Stimulated activated naive CD4-positive, alpha-beta T cell treated with Interleukin-2 at 50 U/mL for 16 hours (primary cell): ENCODE measurements around the gene TRIP13.
"Not testable (repeated sequence)": the region's sequence is repeated elsewhere in the genome, so short reads cannot be mapped to it uniquely, and the experiment has no call there.

Experiments
- DNase-seq: peaks from one replicate; lab custom pipeline; 2025; lab: John Stamatoyannopoulos, UW

The TRIP13 gene

DNA sequence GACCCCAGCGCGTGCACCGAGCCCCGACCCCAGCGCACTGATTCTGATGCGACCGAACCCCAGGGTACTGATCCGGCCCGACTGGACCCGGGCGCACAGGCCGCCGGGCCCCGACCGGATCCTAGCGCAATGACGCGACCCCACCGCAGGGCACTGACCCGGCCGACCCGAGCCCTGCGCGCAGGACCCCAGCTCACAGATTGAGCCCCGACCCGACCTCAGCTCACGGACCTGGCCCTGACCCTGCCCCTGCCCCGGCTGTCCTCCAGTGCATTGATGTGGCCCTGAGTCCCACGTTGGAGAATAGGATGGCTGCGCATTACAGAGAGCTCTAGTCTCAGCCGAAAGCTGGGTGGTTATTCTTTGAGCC lies 438 bp downstream of the TRIP13 start:
- no peak for DNase-seq

DNA sequence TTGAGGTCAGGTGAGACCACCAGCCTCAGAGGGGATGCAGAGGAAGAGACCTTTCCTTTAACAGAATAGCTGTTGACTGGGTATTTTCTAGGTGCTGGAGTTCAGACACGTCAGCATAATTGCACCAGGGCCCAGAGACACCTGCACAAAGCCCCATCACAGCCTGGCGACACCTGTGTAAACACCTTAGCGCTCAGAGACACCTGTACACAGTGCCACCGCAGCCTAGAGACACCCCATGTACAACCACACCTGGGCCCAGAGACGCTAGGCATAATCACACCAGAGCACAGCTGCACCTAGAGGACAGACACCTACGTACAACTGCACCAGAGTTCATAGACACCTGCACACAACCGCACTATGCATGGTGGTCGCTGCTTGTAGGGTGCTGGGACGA lies 1.0 kb downstream of the TRIP13 start:
- no peak for DNase-seq

DNA sequence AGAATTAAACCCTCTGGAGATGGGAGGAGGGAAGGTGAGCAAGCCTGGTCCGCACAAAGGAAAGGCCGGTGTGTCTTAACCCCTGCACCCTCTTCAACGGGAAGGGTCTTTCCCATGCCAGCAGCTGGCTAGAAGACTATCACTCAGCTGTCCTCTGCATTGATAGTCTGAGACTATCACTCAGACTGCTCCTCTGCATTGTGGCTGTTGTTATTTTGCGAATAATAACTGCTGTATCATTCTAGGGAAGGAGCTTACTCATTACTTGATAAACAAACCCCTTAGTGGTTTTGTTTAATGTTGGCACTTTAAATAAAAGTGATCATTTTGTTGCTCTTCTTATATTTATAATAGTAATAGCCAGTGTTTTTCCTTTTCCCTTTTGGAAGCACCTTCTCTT lies 8.1 kb downstream of the TRIP13 start:
- DNase-seq, result no peak

DNA sequence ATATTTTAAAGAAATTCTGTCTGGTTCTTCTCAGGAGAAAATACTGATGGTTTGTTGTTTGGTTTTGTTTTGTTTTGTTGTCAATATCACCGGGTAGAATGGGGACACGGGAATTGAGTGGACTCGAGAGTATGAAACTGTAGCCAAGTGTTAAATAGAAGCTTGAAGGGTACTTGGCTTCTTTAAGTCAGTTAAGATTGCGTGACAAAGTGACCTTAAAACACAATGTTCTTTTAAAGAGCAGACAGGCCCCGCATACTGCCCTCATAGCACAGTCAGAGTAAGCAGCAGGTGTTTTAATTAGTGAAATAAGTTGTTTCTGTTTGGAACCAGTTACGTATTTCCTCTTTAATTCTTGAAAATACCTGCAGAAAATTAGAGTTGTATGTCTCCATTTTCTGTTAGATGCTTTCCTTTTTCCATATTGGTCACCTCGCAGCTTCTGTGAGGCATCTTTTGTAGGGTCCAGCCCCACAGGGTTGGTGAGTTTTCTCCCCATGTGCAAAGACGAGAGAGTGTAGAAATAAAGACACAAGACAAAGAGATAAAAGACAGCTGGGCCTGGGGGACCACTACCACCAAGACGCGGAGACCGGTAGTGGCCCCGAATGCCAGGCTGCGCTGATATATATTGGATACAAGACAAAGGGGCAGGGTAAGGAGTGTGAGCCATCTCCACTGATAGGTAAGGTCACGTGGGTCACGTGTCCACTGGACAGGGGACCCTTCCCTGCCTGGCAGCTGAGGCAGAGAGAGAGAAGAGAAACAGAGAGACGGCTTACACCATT lies 9.6 kb downstream of the TRIP13 start:
- no peak for DNase-seq

DNA sequence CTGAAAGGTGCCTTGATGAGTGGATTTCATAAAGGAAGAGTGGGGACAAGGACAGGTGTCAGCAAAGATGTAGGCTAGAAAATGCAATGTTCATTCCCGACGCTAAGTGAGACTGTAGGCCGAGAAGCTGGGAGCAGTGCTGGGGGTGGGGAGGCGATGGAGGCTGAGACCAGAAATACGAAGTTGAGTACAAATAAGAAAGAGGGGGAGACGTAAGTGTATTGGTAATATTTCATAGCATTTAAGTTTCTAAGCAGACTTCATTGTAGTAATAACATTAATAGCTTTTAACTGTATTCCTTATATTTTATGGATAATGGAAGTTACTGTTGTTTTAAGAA lies 11.0 kb downstream of the TRIP13 start:
- no peak for DNase-seq

DNA sequence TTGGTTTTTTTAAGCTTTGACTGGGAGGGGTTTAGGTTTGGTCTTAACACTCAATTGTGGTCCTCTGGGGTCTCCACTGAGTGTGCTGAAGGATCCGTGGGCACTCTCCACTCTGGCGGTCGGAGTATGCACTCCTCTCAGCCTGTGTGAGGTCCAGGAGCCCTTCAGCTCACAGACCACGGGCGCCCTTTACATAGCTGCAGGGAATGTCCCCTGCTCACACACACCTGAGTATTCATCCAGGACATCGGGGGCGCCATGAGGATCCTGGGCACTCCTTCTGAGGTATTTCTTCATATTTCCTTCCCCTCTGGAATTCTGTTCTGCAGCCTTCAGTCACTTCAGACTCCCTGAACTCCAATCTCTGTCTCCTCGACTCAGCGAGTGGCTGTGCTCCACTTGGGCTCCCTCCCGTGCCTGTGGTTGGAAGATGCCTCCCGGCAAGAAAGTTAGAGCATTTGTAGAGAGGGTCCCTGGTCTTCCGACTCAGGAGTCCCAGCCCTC lies 12.5 kb downstream of the TRIP13 start:
- no peak for DNase-seq

DNA sequence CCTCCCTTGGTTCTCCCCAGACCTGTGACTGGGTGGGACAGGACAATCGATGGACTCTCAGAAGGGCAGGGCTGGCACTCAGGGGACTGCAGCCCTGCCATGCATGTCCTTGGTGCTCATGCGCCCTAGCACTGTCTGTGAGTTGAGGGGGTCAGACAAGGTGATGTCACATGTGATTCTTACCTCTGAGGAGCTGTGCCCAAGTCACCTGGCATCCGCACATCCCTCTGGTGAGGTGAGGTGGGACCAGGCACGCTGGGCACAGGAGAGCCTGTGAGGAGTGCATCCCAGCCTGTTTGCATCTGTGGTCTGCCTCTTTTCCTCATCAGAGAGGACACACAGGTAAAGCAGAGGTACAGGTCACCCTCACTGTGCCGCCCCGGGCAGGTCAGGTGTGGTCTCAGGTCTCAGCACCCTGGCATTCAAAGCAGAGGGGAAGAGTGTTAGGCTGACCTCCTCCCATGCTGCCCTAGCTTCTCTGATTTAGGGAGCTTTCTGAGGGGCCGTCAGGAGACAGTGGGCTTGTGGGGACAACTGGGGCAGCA lies 14.8 kb downstream of the TRIP13 start:
- no peak for DNase-seq

DNA sequence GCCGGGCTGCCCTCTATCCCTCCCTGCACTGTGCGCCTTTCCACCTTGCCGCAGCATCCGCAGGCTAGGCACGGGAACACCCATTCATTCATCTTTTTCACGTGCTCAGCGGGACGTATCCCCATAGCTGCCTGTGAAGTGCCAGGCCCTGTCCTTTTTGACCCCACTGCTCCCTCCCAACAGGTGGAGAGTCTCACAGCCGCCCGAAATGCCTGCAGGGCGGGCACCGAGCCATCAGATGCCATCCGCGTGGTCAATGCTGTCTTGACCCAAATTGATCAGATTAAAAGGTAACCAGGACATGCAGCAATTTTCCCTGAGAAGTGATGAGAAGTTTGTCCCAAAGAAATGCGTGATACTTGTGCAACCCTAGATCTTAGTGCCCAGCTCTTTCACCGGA lies 15.5 kb downstream of the TRIP13 start:
- no peak for DNase-seq

DNA sequence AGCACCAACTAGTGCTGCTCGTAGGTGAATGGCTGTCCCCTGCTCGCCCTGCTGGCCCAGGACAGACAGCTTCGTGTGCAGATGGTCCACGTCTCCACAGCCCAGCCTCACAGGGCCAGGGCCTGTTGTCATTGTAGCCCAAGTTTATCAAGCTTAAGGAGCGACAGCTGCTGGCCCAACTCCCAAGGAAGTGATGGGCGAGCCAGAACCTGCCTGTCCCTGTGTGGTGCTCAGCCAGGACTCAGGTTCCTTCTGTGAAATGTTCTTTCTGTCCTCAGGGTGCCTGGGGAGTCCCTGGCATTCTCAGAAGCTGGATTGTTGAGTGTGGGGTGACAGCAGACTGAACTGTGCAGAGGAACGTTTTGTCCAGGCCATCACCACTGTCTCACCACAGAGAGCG lies 16.4 kb downstream of the TRIP13 start:
- no peak for DNase-seq

DNA sequence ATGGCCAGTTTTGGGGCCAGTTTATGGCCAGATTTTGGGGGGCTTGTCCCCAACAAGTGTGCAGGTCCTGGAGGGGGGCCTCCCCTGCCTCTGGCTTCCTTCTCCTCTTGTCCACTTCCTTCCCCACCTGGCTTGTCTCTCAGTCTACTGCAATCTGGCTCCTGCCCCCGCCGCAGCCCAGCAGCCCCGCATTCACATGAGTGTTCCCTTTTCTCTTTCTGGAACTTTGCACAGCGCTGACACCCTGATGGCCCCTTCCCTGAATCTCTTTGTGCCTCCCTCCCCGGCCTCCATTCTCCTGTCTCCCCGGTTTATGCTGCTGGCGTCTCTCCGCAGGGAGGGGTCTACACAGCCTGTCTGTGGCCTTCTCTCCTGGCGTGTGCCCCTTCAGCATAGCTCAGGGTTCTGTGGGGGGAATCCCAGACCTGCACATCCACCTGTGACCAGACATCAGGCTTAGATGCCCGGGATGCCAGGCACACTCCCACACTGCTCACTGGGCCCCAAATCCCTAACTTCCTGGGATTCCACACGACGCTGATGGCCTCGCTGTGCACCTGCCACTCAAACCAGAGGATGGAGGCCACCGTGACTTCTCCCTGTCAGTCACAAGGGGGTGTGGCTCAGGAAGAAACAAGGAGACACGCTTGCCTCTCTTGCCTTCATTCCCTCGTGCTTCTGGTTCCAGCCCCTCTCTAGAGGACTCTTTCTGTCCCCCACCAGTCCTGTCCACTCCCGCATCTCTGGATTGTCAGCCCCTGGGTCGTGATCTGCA lies 17.5 kb downstream of the TRIP13 start:
- no peak for DNase-seq

DNA sequence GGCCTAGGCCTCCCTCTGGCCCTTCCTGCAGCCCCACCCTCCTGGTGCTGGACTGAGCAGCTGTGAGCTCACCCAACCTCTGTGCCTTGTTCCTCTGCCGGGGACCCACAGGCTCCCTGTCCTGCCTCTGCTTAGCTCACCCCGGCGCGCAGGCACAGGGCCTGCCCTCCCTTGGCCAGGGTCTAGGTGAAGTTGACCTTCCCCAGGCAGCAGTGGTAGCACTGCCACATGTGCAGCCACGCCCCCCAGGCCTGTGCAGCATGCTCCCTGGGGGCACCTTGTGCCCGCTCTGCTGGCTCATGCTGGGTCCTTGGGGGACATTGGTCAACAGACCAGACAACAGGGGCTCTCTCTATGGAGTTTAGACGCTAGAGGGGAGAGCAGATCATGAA lies 18.1 kb downstream of the TRIP13 start:
- no peak for DNase-seq

DNA sequence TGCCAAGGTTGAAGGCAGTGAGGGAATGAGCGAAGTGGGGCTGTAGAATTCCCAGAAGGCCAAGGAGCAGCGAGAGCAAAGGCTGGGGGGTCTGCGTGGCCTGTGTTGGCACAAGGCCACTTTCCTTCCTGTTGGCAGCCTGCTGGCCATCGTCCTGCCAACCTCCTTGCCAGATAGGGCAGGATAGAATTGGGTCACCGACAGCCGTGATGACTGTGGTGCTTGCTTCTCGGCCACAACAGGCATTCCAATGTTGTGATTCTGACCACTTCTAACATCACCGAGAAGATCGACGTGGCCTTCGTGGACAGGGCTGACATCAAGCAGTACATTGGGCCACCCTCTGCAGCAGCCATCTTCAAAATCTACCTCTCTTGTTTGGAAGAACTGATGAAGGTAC lies 18.9 kb downstream of the TRIP13 start:
- no peak for DNase-seq

DNA sequence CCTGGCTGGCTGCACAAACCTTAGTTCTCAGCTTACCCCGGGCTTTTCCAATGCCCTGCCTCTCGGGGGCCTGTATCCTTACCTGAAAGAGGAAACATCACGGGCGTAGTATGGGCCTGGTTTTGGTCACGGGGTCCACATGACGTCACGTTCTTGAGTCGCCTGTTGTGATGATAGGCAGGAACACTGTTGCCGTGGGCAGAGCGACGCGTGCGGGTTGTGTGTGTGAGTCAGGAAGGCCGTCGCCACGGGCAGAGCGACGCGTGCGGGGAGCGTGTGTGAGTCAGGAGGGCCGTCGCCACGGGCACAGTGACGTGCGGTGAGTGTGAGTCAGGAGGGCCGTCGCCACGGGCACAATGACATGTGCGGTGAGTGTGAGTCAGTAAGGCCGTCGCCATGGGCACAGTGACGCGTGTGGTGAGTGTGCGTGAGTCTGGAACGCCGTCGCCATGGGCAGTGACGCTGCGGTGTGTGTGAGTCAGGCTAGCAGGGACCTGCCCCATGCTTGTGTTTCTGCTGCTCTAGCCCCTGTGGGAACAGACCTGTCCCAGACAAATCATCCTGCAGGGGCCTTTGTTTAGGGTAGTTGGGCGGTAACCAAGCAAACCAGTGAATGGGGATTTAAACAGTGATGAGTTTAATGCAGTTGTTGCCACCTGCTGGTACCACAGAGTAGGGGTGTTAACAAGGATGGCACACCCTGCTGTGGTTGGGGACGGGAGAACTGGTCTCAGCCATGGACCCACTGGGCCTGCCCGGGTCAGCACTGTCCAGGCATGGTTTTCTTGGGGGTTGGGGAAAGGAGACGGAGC lies 19.8 kb downstream of the TRIP13 start:
- DNase-seq, result peak; percentile 91

DNA sequence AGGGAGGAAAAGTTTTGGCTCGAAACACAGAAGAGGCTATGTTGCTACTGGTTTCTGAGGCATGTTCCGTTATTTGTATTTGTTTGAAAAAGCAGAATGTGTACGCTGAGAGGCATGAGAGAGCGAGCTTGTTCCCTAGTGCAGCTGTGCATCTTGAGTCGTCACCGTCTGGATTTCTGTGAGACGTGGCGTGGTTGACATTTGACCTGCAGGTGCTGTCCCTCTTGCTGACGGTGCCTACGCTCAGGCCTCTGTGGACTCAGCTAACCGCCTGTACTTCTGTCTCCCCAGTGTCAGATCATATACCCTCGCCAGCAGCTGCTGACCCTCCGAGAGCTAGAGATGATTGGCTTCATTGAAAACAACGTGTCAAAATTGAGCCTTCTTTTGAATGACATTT lies 21.5 kb downstream of the TRIP13 start:
- no peak for DNase-seq

DNA sequence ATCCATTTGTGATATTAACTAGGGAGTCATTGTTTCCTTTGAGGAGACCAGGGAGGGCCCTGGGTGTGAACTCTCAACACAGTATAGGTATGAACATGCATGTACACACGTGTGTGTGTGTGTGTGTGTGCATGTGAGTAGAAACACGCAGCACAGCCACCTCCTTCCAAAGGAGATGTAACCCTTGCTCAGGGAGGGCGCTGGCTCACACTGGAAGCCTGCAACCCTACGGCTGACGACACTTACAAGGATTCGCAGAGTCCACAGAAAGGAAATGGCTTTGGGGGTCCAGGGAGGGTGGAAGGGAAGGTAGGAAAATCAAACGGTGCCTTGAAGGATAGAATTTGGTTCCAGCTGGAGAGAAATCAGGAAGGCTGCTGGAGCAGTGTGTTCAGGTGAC lies 21.9 kb downstream of the TRIP13 start:
- DNase-seq, result no peak

DNA sequence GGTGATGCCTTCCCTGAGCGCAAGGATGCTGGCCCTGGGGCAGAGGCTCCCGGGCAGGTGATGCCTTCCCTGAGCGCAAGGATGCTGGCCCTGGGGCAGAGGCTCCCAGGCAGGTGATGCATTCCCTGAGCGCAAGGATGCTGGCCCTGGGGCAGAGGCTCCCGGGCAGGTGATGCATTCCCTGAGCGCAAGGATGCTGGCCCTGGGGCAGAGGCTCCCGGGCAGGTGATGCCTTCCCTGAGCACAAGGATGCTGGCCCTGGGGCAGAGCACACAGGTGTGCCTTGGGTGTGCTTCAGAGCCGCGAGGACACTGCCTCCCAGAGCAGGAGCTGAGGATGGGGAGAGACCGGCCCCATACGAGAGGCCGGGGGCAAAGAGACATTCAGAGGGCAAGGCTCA lies 22.7 kb downstream of the TRIP13 start:
- not testable (repeated sequence) for DNase-seq

DNA sequence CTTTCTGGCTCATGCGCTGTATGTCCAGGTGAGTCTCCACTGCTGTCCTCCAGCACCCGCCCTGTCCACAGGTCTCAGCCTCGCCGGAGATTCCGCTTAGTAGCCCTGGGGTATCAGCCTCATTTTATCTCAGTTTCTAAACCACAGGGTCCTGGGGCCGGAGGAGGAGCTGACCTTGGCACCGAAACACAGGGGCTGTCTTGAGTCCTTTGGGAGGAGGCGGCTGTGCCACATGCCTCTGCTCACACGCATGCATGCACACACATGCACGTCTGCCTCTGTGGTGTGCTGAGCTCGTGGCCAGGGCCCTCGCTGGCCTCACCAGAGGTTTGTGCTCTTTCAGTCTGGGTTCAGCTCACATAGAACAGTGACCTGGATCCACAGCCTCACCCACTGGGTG lies 23.3 kb downstream of the TRIP13 start:
- no peak for DNase-seq

DNA sequence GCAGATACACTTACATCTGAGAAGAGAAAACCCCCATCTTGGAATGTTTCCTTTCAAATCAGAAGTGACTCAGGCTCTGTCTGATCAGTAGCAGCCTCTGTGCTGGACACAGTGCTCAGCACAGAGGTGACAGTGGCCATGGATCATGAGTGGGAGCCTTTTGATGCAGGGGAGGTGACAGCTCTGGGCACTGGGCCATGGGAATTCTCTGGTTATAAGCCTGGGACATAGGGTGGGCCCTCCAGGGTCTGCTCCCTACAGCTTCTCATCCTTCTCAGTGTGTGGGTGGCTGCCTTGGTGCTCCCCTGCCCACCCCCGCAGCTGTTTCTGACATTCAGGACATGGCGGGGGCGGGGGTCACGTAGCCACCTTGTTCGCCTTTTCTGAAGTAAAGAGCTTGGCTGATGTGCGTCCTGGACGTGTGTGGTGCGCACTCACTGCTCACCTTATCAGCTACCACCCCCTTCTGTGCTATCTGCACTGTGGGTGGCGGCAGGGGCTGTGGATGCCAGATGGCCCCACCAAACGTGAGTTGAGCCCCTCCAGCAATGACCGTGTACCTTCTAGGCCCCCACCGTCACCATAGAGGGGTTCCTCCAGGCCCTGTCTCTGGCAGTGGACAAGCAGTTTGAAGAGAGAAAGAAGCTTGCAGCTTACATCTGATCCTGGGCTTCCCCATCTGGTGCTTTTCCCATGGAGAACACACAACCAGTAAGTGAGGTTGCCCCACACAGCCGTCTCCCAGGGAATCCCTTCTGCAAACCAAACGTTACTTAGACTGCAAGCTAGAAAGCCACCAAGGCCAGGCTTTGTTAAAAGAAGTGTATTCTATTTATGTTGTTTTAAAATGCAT lies 24.0 kb downstream of the TRIP13 start:
- DNase-seq, result no peak

DNA sequence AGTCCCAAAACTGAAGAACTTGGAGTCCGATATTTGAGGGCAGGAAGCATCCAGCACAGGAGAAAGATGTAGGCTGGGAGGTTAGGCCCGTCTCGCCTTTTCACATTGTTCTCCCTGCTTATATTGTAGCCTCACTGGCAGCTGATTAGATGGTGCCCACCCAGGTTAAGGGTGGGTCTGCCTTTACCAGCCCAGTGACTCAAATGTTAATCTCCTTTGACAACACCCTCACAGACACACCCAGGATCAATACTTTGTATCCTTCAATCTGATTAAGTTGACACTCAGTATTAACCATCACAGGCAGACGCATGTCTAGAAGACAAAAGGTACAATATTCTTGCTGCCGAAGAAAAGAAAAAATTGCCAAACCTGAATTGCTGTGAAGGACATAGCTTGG lies 26.0 kb downstream of the TRIP13 start:
- not testable (repeated sequence) for DNase-seq

DNA sequence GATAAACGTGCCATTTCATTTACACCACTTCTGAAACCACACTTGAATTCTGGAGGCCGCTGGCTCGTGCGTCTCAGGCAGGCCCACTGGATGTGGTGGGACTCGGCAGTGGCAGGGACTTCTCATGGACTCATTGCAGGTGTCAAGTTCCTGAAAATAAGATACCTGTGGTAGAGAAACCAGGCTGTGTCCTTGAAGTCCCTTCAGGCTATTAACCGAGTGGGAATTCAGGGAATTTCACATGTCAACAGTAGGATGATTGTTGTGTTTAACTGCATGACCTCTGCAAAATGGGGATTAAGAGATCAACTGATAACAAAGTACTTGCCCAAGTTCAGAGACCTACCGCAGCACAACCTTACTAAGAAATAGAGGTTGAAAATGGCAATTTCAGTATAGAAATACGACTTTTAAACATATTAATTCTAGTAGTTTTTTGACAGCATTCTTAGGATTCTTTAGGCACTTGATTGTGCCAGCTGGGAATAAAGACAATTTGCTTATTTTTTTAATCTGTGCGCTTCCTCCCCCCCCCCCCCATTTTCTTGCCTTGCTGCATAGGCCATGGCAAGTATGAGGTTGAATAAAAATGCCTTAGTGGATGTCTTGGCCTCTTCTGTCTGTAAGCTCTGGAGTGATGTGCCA lies 26.8 kb downstream of the TRIP13 start:
- DNase-seq, result no peak

DNA sequence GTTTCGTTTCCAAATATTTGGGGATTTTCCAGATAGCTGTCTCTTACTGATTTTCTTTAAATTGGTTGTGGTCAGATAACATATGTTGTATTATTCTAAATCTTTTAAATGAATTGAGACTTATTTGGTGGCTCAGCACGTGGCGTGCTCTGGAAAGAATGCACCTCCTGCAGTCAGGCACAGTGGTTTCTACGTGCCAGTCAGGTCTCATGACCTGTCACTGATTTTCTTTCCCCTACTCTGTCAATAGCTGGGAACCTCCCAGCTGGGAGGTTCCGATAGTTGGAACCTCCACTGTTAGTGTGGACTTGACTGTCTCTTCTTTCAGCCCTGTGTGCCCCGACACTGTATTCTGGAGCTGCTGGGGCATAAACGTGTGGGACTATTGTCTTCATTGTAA lies 27.6 kb downstream of the TRIP13 start:
- no peak for DNase-seq
